ENCODE measurements around the gene CCDC81. TPM values are rescaled to one million over a fixed set of nuclear protein-coding genes. Genes with fewer than 3 reads are reported as not detected.
A peak's percentile ranks its signal among the peaks of the same experiment; 100 is the strongest.
"Not testable (repeated sequence)": the region's sequence is repeated elsewhere in the genome, so short reads cannot be mapped to it uniquely, and the experiment has no call there.

Gene CCDC81
- 0.85 TPM for polyA plus RNA-seq
- long read RNA-seq, donor 1: 0 reads
- long read RNA-seq, donor 2: 0 reads
- long read RNA-seq, donor 3: 0 reads
- long read RNA-seq, donor 4: 0 reads
- long read RNA-seq, donor 5: 0 reads
- long read RNA-seq, donor 6: 0 reads
- long read RNA-seq, donor 7: 0 reads
- long read RNA-seq, donor 8: 0 reads
- long read RNA-seq, donor 9: 0 reads
- long read RNA-seq, donor 10: 0 reads
- long read RNA-seq, donor 11: 0 reads

- Histone ChIP-seq H3K27ac (ENCODE audit: low read length) (no peak within 1 kb of the TSS), H3K9me3 (ENCODE audit: control insufficient read depth, low read depth, low read length) (no peaks in the 10 kb centered on the region), H3K27me3 (ENCODE audit: control insufficient read depth, insufficient read depth, low read length) (peaks cover 7% of the 10 kb centered on the region), H3K4me1 (ENCODE audit: control insufficient read depth, insufficient read depth, low read length) (no peaks in the 10 kb centered on the region), H3K36me3 (ENCODE audit: control insufficient read depth, insufficient read depth, low read length) (no peaks in the 10 kb centered on the region), H3K4me3 (ENCODE audit: low read length) (peak within 1 kb of the TSS; percentile 3)
- 30% methylated on average over 2 of the region's 25 CpGs for WGBS (ENCODE audit: insufficient coverage, low lambda C conversion rate)
- peak in 1 of 2 donors; percentile 28 for DNase-seq
These were observed at the start of gene CCDC81 for GRCh38 chr11:86374586-86374985. Gene CCDC81, plus strand, starts transcription at chr11:86374887. Its CDS starts 277 bp downstream, at chr11:86375164.

GRCh38 chr11:86335131-86335767 lies 39.4 kb upstream of the CCDC81 start:
- H3K9me3 ChIP-seq (ENCODE audit: control insufficient read depth, low read depth, low read length): no peaks in the 10 kb centered on the region
- no peak overlapping the region for H3K27ac ChIP-seq (ENCODE audit: low read length)
- H3K36me3 ChIP-seq (ENCODE audit: control insufficient read depth, insufficient read depth, low read length): peaks cover 19% of the 10 kb centered on the region
- H3K4me1 ChIP-seq (ENCODE audit: control insufficient read depth, insufficient read depth, low read length): no peaks in the 10 kb centered on the region
- 100% methylated on average over 1 of the region's 6 CpGs for WGBS (ENCODE audit: insufficient coverage, low lambda C conversion rate)
- DNase-seq: no peak
- H3K4me3 ChIP-seq (ENCODE audit: low read length): no peak overlapping the region
- H3K27me3 ChIP-seq (ENCODE audit: control insufficient read depth, insufficient read depth, low read length): no peaks in the 10 kb centered on the region

DNA sequence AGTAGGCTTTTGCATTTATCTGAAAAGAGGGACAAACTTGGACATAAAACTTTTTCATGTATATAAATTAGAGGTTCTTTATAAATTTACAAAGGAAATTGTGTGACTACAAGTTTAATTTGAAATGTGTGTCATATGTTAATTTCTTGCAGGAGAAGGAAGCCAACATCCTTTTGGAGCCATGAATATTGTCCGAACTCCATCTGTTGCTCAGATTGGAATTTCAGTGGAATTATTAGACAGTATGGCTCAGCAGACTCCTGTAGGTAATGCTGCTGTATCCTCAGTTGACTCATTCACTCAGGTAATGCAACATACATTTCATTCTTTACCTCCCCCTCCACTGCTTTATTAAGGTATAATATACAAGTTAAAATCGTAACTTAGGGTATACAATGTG lies 37.5 kb upstream of the CCDC81 start:
- WGBS (ENCODE audit: insufficient coverage, low lambda C conversion rate): no CpG with 5 or more reads among the region's 2 CpGs
- no peak overlapping the region for H3K4me3 ChIP-seq (ENCODE audit: low read length)
- no peaks in the 10 kb centered on the region for H3K27me3 ChIP-seq (ENCODE audit: control insufficient read depth, insufficient read depth, low read length)
- no peaks in the 10 kb centered on the region for H3K9me3 ChIP-seq (ENCODE audit: control insufficient read depth, low read depth, low read length)
- peaks cover 17% of the 10 kb centered on the region for H3K36me3 ChIP-seq (ENCODE audit: control insufficient read depth, insufficient read depth, low read length)
- H3K27ac ChIP-seq (ENCODE audit: low read length): no peak overlapping the region
- no peak for DNase-seq
- H3K4me1 ChIP-seq (ENCODE audit: control insufficient read depth, insufficient read depth, low read length): no peaks in the 10 kb centered on the region

GRCh38 chr11:86341382-86341781 lies 33.3 kb upstream of the CCDC81 start:
- no peak overlapping the region for H3K27ac ChIP-seq (ENCODE audit: low read length)
- no peaks in the 10 kb centered on the region for H3K27me3 ChIP-seq (ENCODE audit: control insufficient read depth, insufficient read depth, low read length)
- no peak overlapping the region for H3K4me3 ChIP-seq (ENCODE audit: low read length)
- peaks cover 12% of the 10 kb centered on the region for H3K36me3 ChIP-seq (ENCODE audit: control insufficient read depth, insufficient read depth, low read length)
- H3K9me3 ChIP-seq (ENCODE audit: control insufficient read depth, low read depth, low read length): no peaks in the 10 kb centered on the region
- DNase-seq: no peak
- WGBS (ENCODE audit: insufficient coverage, low lambda C conversion rate): 89% methylated on average over 1 of the region's 3 CpGs
- H3K4me1 ChIP-seq (ENCODE audit: control insufficient read depth, insufficient read depth, low read length): no peaks in the 10 kb centered on the region

- no peaks in the 10 kb centered on the region for H3K27me3 ChIP-seq (ENCODE audit: control insufficient read depth, insufficient read depth, low read length)
- no peak overlapping the region for H3K4me3 ChIP-seq (ENCODE audit: low read length)
- no peaks in the 10 kb centered on the region for H3K9me3 ChIP-seq (ENCODE audit: control insufficient read depth, low read depth, low read length)
- DNase-seq: no peak
- H3K4me1 ChIP-seq (ENCODE audit: control insufficient read depth, insufficient read depth, low read length): no peaks in the 10 kb centered on the region
- H3K27ac ChIP-seq (ENCODE audit: low read length): no peak overlapping the region
- WGBS (ENCODE audit: insufficient coverage, low lambda C conversion rate): no CpG with 5 or more reads among the region's 3 CpGs
- H3K36me3 ChIP-seq (ENCODE audit: control insufficient read depth, insufficient read depth, low read length): peaks cover 11% of the 10 kb centered on the region
These were observed 28.2 kb upstream of the CCDC81 start for GRCh38 chr11:86346513-86346912.

- Histone ChIP-seq H3K4me1 (ENCODE audit: control insufficient read depth, insufficient read depth, low read length) (no peaks in the 10 kb centered on the region), H3K27me3 (ENCODE audit: control insufficient read depth, insufficient read depth, low read length) (no peaks in the 10 kb centered on the region), H3K4me3 (ENCODE audit: low read length) (no peak overlapping the region), H3K36me3 (ENCODE audit: control insufficient read depth, insufficient read depth, low read length) (no peaks in the 10 kb centered on the region), H3K9me3 (ENCODE audit: control insufficient read depth, low read depth, low read length) (no peaks in the 10 kb centered on the region), H3K27ac (ENCODE audit: low read length) (no peak overlapping the region)
- WGBS (ENCODE audit: insufficient coverage, low lambda C conversion rate): no CpG with 5 or more reads among the region's 4 CpGs
- DNase-seq: no peak
These were observed 19.4 kb upstream of the CCDC81 start for GRCh38 chr11:86355256-86355655.

- not testable (repeated sequence) for H3K4me1 ChIP-seq (ENCODE audit: control insufficient read depth, insufficient read depth, low read length); H3K9me3 ChIP-seq (ENCODE audit: control insufficient read depth, low read depth, low read length); H3K4me3 ChIP-seq (ENCODE audit: low read length); DNase-seq; H3K27me3 ChIP-seq (ENCODE audit: control insufficient read depth, insufficient read depth, low read length); H3K36me3 ChIP-seq (ENCODE audit: control insufficient read depth, insufficient read depth, low read length); H3K27ac ChIP-seq (ENCODE audit: low read length)
- WGBS (ENCODE audit: insufficient coverage, low lambda C conversion rate): 67% methylated on average over 2 of the region's 4 CpGs
These were observed 17.3 kb upstream of the CCDC81 start for GRCh38 chr11:86357412-86357811.

- 100% methylated on average over 1 of the region's 3 CpGs for WGBS (ENCODE audit: insufficient coverage, low lambda C conversion rate)
- no peak for DNase-seq
- no peaks in the 10 kb centered on the region for H3K27me3 ChIP-seq (ENCODE audit: control insufficient read depth, insufficient read depth, low read length)
- no peaks in the 10 kb centered on the region for H3K36me3 ChIP-seq (ENCODE audit: control insufficient read depth, insufficient read depth, low read length)
- peaks cover 4% of the 10 kb centered on the region for H3K9me3 ChIP-seq (ENCODE audit: control insufficient read depth, low read depth, low read length)
- H3K4me3 ChIP-seq (ENCODE audit: low read length): no peak overlapping the region
- H3K27ac ChIP-seq (ENCODE audit: low read length): no peak overlapping the region
- H3K4me1 ChIP-seq (ENCODE audit: control insufficient read depth, insufficient read depth, low read length): no peaks in the 10 kb centered on the region
These were observed 16.0 kb upstream of the CCDC81 start for GRCh38 chr11:86358720-86359119.

DNA sequence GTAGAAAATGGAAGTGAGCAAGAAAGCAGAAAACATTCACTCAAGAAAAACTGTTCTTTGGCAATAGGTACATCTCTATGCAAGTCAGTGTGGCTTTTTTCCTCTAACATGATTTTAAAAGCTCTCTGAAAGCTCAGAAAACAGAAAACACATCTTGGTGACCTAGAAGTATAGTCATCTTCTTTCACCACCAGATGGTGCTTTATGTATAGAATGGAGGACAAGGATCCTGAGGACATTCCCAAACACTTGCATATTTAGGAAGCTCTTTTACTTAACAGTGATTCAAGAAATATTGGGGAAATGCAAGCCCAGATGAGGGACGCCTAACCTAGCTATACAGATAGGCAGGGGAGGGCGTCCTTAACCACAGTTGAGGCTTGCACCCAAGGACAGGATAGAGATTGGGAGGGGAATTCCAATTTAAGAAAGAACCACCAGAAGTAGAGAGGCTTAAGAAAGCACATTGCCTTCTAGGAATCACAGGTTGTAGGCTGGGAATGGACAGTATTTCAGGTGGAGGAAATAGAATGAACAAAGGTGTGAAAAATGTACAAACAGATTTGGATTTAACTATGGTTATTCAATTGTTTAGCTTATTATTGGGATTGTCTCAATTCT lies 13.8 kb upstream of the CCDC81 start:
- Histone ChIP-seq H3K27ac (ENCODE audit: low read length) (no peak overlapping the region), H3K9me3 (ENCODE audit: control insufficient read depth, low read depth, low read length) (peaks cover 4% of the 10 kb centered on the region), H3K4me3 (ENCODE audit: low read length) (no peak overlapping the region), H3K27me3 (ENCODE audit: control insufficient read depth, insufficient read depth, low read length) (no peaks in the 10 kb centered on the region), H3K4me1 (ENCODE audit: control insufficient read depth, insufficient read depth, low read length) (no peaks in the 10 kb centered on the region), H3K36me3 (ENCODE audit: control insufficient read depth, insufficient read depth, low read length) (no peaks in the 10 kb centered on the region)
- DNase-seq: peak in 1 of 2 donors; percentile 14
- no CpG with 5 or more reads among the region's 2 CpGs for WGBS (ENCODE audit: insufficient coverage, low lambda C conversion rate)

- H3K4me3 ChIP-seq (ENCODE audit: low read length): no peak overlapping the region
- no peaks in the 10 kb centered on the region for H3K4me1 ChIP-seq (ENCODE audit: control insufficient read depth, insufficient read depth, low read length)
- H3K9me3 ChIP-seq (ENCODE audit: control insufficient read depth, low read depth, low read length): peaks cover 4% of the 10 kb centered on the region
- H3K27me3 ChIP-seq (ENCODE audit: control insufficient read depth, insufficient read depth, low read length): no peaks in the 10 kb centered on the region
- no peak for DNase-seq
- no CpG with 5 or more reads among the region's 1 CpG for WGBS (ENCODE audit: insufficient coverage, low lambda C conversion rate)
- no peaks in the 10 kb centered on the region for H3K36me3 ChIP-seq (ENCODE audit: control insufficient read depth, insufficient read depth, low read length)
- no peak overlapping the region for H3K27ac ChIP-seq (ENCODE audit: low read length)
These were observed 11.3 kb upstream of the CCDC81 start for GRCh38 chr11:86363424-86363823.

Data from large intestine (tissue), 12 donors.